ENCODE results near the gene MOSMO.

GRCh38 chr16:21991621-21992020, 16.3 kb upstream of the MOSMO start:
- TF ChIP-seq, protein P1, sequence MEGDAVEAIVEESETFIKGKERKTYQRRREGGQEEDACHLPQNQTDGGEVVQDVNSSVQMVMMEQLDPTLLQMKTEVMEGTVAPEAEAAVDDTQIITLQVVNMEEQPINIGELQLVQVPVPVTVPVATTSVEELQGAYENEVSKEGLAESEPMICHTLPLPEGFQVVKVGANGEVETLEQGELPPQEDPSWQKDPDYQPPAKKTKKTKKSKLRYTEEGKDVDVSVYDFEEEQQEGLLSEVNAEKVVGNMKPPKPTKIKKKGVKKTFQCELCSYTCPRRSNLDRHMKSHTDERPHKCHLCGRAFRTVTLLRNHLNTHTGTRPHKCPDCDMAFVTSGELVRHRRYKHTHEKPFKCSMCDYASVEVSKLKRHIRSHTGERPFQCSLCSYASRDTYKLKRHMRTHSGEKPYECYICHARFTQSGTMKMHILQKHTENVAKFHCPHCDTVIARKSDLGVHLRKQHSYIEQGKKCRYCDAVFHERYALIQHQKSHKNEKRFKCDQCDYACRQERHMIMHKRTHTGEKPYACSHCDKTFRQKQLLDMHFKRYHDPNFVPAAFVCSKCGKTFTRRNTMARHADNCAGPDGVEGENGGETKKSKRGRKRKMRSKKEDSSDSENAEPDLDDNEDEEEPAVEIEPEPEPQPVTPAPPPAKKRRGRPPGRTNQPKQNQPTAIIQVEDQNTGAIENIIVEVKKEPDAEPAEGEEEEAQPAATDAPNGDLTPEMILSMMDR (IDR thresholded peaks at IDR 0.05), result no peak
- no peak for TF ChIP-seq POLR2A (IDR thresholded peaks at IDR 0.05)

All from lower leg skin (tissue), 3 donors.